ENCODE data around the gene DHRS4.
A peak's percentile ranks its signal among the peaks of the same experiment; 100 is the strongest.
"Not testable (repeated sequence)": the region's sequence is repeated elsewhere in the genome, so short reads cannot be mapped to it uniquely, and the experiment has no call there.

Gene DHRS4

DNA sequence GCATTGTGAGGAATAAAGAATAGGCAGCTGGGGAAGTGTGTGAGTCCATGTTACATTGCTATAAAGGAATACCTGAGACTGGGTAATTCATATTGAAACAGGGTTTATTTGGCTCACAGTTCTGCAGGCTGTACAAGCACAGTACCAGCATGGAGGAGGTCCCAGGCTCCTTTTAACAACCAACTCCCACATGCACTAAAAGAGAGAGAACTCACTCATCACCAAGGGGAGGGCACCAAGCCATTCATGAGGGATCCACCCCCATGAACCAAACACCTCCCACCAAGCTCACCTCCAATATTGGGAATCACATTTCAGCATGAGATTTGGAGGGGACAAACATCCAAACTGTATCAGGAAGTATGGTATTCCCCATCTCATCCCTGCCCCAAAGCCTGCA lies 11.9 kb upstream of the DHRS4 start:
- DNase-seq, result no peak

DNA sequence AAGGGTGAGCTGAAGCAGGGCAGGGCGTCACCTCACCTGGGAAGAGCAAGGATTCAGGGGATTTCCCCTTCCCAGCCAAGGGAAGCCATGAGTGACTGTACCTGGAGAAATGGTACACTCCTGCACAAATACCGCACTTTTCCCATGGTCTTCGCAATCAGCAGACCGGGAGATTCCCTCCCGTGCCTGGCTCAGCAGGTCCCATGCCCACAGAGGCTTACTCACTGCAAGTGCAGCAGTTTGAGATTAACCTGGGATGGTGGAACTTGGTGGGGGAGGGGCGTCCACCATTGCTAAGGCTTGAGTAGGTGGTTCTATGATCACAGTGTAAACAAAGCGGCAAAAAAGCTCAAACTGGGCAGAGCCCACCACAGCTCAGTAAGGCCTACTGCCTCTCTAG lies 11.0 kb upstream of the DHRS4 start:
- DNase-seq, result no peak

DNA sequence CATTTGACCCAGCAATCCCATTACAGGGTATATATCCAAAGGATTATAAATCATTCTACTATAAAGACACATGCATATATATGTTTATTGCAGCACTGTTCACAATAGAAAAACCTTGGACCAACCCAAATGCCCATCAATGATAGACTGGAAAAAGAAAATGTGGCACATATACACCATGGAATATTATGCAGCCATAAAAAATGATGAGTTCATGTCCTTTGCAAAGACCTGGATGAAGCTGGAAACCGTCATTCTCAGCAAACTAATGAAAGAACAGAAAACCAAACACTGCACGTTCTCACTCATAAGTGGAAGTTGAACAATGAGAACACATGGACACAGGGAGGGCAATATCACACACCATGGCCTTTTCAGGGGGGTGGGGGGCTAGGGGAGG lies 4.5 kb upstream of the DHRS4 start:
- DNase-seq, result not testable (repeated sequence)

- DNase-seq, result no peak
Measured at GRCh38 chr14:23950411-23951135, 3.0 kb upstream of the DHRS4 start.

- not testable (repeated sequence) for DNase-seq
Measured at GRCh38 chr14:23951136-23951466, 2.5 kb upstream of the DHRS4 start.

GRCh38 chr14:23951590-23952201 lies 1.9 kb upstream of the DHRS4 start:
- DNase-seq, result no peak

- not testable (repeated sequence) for DNase-seq
Measured at GRCh38 chr14:23953116-23953463, 480 bp upstream of the DHRS4 start.

DNA sequence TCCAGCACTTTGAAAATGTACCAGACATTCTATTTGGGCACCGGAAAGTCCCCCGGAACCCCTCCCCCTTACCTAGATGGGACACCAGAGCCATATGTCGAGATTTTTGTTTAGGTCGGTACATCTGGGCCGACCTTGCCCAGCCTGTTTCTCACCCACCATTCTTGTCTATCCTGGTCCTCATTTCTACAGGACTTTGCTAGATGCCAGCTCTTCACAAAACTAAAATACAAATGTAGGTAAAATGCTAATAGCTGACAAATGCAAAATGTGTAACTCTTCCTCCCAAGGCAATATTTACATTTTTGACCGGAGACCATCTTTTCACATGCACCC lies 677 bp downstream of the DHRS4 start:
- DNase-seq, result not testable (repeated sequence)

GRCh38 chr14:23954965-23955364 lies 1.4 kb downstream of the DHRS4 start:
- not testable (repeated sequence) for DNase-seq

GRCh38 chr14:23955811-23956210 lies 2.2 kb downstream of the DHRS4 start:
- DNase-seq, result not testable (repeated sequence)

GRCh38 chr14:23957913-23958569 lies 4.5 kb downstream of the DHRS4 start:
- not testable (repeated sequence) for DNase-seq

- not testable (repeated sequence) for DNase-seq
Measured at GRCh38 chr14:23960899-23961298, 7.3 kb downstream of the DHRS4 start.

DNA sequence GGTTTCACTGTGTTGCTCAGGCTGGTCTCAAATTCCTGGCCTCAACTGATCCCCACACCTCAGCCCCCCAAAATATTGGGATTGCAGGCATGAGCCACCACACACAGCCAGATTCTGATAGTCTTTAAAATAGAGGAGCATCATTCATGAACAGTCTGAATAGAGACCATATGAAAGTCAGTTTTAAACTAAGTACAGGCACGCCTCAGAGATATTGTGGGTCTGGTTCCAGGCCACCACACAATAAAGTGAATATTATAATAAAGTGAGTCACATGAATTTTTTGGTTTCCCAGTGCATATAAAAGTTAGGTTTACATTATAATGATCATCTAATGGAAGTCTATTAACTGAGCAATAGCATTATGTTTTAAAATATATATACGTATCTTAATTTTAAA lies 8.1 kb downstream of the DHRS4 start:
- not testable (repeated sequence) for DNase-seq

GRCh38 chr14:23969130-23969480 lies 15.5 kb downstream of the DHRS4 start:
- not testable (repeated sequence) for DNase-seq

DNA sequence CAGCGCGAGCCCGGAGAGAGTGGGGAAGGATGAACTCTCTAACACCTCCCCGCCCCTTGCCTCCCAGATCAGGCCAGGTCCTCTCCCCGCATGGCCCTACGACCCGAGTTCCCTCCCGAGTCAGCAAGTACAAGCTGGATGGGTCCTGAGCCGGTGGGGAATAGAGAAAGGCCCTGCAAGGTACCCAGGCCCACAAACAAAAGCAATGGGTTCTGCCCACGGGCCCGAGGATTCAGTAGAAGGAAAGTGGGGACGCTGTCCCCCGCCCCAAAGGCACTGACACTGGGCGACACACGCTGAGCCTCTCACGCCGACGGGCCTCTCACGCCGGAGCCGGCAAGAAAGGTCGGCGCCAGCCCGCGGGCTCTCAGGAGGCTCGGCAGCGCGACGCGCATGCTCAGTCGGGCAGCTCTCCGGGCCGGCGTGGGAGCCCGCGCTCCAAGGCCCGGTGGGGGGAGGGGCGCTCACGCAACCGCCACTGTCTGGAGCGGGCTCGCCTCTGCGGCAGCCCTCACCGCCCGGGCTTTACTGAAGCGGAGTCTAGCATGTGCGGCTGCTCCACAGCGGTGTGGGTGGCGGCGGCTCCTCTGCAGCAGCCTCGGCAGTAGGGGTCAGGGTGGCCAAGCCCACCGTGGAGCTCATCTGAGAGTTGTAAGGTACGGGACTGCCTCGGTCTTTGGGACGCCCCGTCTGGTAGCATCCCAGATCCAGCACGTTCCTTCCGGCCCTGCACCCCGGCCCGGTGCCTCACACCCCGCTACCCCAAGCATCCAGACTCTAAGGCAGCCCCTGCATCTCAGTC lies 16.1 kb downstream of the DHRS4 start:
- DNase-seq, result peak; percentile 87

GRCh38 chr14:23970283-23970659 lies 16.7 kb downstream of the DHRS4 start:
- not testable (repeated sequence) for DNase-seq

- not testable (repeated sequence) for DNase-seq
Measured at GRCh38 chr14:23973178-23973577, 19.6 kb downstream of the DHRS4 start.

DNA sequence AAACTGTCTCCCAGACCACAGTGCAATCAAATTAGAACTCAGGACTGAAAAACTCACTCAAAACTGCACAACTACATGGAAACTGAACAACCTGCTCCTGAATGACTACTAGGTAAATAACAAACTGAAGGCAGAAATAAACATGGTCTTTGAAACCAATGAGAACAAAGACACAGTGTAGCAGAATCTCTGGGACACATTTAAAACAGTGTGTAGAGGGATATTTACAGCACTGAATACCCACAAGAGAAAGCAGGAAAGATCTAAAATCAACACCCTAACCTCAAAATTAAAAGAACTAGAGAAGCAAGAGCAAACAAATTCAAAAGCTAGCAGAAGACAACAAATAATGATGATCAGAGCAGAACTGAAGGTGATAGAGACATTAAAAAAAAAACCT lies 20.5 kb downstream of the DHRS4 start:
- not testable (repeated sequence) for DNase-seq

GRCh38 chr14:23977208-23977607 lies 23.6 kb downstream of the DHRS4 start:
- not testable (repeated sequence) for DNase-seq

DNA sequence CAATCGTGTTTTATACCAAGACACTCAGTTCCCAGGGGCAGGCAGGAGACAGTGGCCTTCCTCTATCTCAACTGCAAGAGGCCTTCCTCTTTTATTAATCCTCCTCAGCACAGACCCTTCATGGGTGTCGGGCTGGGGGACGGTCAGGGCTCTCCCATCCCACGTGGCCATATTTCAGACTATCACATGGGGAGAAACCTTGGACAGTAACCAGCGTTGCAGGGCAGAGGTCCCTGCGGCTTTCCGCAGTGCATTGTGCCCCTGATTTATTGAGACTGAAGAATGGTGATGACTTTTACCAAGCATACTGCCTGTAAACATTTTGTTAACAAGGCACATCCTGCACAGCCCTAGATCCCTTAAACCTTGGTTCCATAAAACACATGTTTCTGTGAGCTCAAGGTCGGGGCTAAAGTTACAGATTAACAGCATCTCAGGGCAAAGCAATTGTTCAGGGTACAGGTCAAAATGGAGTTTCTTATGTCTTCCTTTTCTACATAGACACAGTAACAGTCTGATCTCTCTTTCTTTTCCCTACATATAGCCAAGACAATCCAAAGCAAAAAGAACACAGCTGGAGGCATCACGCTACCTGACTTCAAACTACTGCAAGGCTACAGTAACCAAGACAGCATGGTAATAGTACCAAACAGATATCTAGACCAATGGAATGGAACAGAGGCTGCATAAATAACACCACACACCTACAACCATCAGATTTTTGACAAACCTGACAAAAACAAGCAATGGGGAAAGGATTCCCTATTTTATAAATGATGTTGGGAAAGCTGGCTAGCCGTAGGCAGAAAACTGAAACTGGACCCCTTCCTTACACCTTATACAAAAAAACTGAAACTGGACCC lies 28.6 kb downstream of the DHRS4 start:
- not testable (repeated sequence) for DNase-seq

DNA sequence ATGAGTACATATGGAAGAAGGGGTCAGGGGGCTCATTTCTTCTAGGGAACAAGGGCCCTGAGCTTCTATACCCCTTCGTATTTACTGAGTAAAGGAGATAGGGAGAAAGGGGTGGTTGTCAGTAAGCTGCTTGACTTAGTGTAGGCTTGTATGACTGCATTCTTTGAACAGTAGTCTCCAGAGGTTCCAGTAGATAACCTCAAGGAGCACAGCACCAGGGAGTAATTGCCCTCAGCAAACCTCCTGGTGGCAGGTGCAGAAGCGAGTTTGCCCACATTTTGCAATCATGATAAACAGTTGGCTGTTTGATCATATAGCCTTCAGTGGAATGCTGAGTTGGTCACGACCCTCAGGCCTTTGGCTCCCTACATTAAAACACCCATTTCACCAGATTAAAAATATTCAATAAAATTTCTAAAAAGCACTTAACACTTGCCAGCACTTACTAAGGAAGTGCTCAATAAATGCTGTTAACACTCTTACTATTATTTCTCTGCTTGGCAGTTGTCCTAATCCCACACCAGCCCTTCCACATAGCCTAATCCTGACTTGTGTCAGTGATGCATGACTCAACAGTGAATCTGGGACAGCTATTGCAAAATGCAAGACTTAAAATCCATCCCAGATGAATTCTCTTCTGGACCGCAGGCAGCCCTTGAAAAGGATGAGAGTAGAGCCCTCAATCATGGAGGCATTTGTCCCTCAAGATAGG lies 31.5 kb downstream of the DHRS4 start:
- DNase-seq, result no peak

- not testable (repeated sequence) for DNase-seq
Measured at GRCh38 chr14:23988223-23988606, 34.6 kb downstream of the DHRS4 start.
